Measurements from ENCODE around the gene CALML3. TPM values are rescaled to one million over a fixed set of nuclear protein-coding genes. Genes with fewer than 3 reads are reported as not detected.

The CALML3 gene
- polyA plus RNA-seq, 1 donor from 2014 or later = not detected

- Histone ChIP-seq H3K4me2 (ENCODE audit: low read length) (no peak overlapping the region), H3K9me2 (ENCODE audit: insufficient read depth, low read length) (no peaks in the 10 kb centered on the region), H3F3A (ENCODE audit: insufficient read depth, low read length, poor library complexity, severe bottlenecking) (no peaks in the 10 kb centered on the region), H3K27me3 (ENCODE audit: insufficient read depth, low read depth, low read length) (no peaks in the 10 kb centered on the region), H3K9ac (ENCODE audit: low read length) (no peak overlapping the region), H3K79me2 (replicated peaks; ENCODE audit: insufficient read depth, low read length) (no peaks in the 10 kb centered on the region), H3K4me3 (ENCODE audit: low read length) (no peak overlapping the region), H4K20me1 (ENCODE audit: insufficient read depth) (no peaks in the 10 kb centered on the region), H2AFZ (ENCODE audit: low read depth, low read length) (no peak overlapping the region), H3K36me3 (ENCODE audit: insufficient read depth, low read length) (no peaks in the 10 kb centered on the region), H3K9me3 (ENCODE audit: low read length) (no peaks in the 10 kb centered on the region), H3K27ac (ENCODE audit: low read length) (no peak overlapping the region)
- TF ChIP-seq POLR2AphosphoS5 (IDR thresholded peaks at IDR 0.05) (no peak), CTCF (IDR thresholded peaks at IDR 0.05; ENCODE audit: poor library complexity, severe bottlenecking) (no peak), TAF1 (IDR thresholded peaks at IDR 0.05; ENCODE audit: low read depth) (no peak), REST (IDR thresholded peaks at IDR 0.05; ENCODE audit: borderline replicate concordance) (no peak), EP300 (conservative IDR thresholded peaks at IDR 0.05; ENCODE audit: poor library complexity, severe bottlenecking) (no peak), SMC3 (conservative IDR thresholded peaks at IDR 0.05; ENCODE audit: poor library complexity) (no peak), EZH2 (IDR thresholded peaks at IDR 0.05; ENCODE audit: borderline replicate concordance, insufficient read depth, low read length, poor library complexity, severe bottlenecking) (no peak), MXI1 (conservative IDR thresholded peaks at IDR 0.05; ENCODE audit: poor library complexity, severe bottlenecking) (no peak), RAD21 (conservative IDR thresholded peaks at IDR 0.05) (no peak)
Observed at GRCh38 chr10:5506751-5507648, 17.8 kb upstream of the CALML3 start.

GRCh38 chr10:5507649-5508131, 17.1 kb upstream of the CALML3 start:
- Histone ChIP-seq H3K9me3 (ENCODE audit: low read length) (no peaks in the 10 kb centered on the region), H2AFZ (ENCODE audit: low read depth, low read length) (no peak overlapping the region), H3K4me2 (ENCODE audit: low read length) (no peak overlapping the region), H3K9me2 (ENCODE audit: insufficient read depth, low read length) (no peaks in the 10 kb centered on the region), H3K9ac (ENCODE audit: low read length) (no peak overlapping the region), H3K79me2 (replicated peaks; ENCODE audit: insufficient read depth, low read length) (no peaks in the 10 kb centered on the region), H4K20me1 (ENCODE audit: insufficient read depth) (no peaks in the 10 kb centered on the region), H3K4me3 (ENCODE audit: low read length) (no peak overlapping the region), H3F3A (ENCODE audit: insufficient read depth, low read length, poor library complexity, severe bottlenecking) (no peaks in the 10 kb centered on the region), H3K27me3 (ENCODE audit: insufficient read depth, low read depth, low read length) (no peaks in the 10 kb centered on the region), H3K27ac (ENCODE audit: low read length) (no peak overlapping the region), H3K36me3 (ENCODE audit: insufficient read depth, low read length) (no peaks in the 10 kb centered on the region)
- TF ChIP-seq RAD21 (conservative IDR thresholded peaks at IDR 0.05) (no peak), SMC3 (conservative IDR thresholded peaks at IDR 0.05; ENCODE audit: poor library complexity) (no peak)

All from neural cell (in vitro differentiated cells).